Stimulated activated CD8-positive, alpha-beta memory T cell treated with anti-CD3 and anti-CD28 coated beads, Interleukin-15, amount 100 ng/mL, for 24 hours (primary cell): ENCODE measurements around the gene FILIP1L.

ENCODE experiments used
- DNase-seq: peaks from one replicate; pipeline ENCODE4 v3.0.0-alpha.2; 2020; ENCODE audit warnings: low read depth

The FILIP1L gene

DNA sequence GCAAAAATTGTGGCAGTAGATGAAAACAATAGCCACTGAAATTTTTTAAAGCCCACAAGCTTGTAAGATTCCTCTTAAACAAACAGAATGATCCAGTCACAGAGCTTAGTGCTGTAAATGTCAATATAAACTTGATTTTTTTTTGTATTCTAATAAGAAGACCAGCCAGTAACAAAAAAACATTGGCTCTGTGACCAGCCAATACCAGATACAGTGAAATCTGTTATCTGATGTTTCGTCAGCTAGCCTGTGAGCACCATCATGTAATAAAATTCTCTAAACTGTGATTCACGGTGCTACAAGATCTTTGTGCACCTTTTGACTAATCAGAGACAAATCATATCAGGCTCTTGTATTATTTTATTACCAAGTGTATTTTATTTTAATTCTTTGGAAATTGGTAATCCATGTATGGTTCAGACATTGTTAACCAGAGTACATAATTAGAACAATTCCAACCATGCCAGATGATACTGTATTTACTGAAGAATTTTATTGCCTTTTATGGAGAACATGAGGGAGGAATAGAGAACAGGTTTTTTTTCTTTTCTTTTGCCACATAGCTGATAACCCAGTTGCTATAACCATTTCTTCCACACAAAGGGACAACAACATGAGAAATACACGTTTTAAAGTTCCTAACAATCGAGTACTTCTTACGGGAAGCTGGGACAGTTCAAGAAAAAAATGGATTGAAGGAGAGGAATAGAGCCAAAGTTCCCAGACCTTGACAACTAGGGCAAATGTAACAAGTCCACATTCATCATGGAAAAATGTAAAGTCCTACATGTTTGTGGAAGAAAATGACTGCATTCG, 71.9 kb downstream of the FILIP1L start:
- DNase-seq = no peak

DNA sequence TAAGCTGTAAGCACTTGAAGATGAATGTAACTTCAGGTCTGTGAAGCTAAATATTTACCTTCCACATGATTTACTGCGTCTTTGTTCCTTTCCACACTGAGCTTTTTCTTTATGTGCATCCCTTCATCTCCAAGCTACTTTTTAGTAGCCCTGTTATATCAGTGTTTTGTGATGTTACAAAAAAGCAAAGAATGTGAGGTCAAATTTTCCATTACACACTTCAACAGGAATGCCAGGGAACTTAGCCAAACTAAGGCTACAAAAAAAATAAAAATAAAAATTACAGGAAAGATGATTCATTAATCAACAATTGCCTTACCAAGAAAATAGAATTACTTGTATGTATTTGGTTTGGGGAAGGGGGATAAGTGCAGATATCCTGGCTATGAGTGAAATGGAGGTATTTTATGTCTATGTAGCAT, 73.0 kb downstream of the FILIP1L start:
- no peak for DNase-seq

DNA sequence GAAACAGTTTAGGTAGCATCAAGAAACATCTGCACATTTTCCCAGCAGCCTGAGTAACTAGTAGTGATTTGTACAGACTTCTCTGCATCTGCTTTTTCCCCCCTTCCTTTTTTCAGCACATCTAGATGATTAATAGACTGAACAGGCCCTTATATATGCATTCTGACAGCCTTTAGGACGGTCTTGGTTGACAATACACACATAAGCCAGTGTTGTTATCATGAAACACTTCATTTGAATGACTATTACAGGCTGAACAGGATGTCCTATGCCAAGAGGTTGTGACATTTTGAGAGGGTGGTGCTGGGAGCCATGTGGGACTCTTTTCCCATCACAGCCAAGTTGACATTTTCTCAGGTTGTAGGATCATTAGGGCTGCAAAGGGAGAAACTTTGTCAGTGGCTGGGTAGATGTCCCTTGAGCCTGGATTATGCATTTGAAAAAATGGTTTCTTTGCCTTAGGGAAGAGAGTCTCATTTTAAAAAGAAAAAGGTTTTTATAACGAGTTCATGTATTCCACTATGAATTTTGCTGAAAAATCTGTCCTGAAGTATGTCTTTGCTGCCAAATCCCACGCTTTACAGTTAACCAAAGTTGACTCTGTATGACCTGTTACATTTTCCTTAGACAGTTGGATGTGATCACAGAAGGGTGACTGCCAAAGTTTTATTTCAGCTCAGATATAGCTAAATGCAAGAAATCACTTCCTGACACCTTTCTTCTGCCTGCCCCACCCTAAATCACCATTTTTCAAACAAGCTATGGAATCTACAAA, 73.7 kb downstream of the FILIP1L start:
- DNase-seq = no peak

DNA sequence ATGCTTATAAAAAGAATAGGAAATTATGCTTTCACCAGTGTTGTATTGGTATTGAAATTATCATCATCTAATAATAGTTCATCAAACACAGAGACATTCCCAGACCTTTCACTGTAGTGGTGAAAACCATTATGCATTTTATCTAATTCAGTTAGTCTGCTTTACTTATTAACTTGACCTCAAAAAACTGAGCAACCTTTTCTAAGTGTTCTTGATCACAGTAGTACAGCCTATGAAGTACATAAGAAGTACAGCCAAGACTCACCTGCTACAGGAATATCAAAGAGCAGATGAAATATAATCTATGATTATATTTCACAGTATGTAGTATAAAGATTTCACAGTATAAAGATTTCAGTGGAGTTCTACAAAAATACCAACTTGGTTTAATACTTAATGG, 75.2 kb downstream of the FILIP1L start:
- no peak for DNase-seq

DNA sequence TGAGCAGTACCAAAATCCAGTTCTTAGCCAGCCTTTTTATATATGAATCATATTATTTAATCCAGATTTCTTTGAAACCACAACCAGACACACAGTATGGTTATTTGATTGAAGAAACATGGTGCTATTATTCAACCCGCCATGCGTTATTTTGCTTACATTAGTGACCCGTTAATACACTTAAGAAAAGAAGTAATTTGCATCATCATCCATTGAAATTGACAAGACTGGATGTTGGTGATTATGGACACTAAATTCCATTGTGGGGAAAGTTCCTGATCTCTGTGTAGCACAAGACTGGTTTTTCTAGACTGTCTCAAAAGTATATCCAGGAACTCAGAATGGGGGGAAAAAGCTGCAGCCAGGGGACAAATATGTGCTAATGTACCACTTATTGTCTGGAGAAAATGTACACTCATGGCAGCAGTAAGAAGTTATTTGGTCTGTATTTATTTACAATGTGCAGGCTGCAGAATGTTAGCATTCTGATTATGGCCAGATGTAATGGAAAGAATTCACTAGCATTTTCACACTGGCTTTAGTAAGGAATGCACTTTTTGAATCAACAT, 80.3 kb downstream of the FILIP1L start:
- DNase-seq = no peak

DNA sequence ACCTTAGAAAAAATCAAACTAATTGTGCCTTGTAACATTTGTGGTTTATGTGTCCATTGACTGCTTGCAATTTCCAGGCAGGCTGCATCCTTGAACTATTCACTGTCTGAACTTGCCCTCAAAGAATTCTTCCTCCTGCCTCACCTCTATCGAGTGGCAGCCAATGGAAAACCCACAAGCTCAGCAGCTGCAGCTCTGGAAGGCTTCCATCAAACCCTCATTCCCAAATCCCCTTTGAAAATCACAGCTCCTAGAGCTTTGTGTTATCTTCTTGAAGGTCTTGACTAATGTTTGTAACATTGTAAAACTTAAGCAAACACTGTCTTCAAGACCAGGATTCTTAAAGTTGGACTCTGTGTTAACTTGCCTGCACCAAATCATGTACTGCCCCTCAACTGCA, 81.1 kb downstream of the FILIP1L start:
- DNase-seq = no peak

DNA sequence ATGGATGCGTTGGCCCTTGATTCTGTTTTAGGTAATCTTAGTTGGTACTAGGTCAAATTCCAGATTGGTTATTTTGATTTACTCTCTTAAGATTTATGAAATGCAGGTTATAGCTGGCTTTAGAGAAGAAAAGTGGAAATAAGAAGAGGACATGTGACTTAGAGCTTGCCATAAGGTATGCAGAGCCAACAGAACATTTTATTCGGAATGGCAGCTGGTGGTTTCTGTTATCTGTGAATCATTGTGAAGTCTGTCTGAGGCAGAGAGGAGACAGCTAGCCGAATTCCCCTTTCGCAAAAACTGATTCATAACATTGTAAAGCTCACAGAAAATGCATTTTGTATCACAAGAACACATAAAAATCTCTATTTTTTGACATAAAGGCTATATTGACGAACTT, 82.1 kb downstream of the FILIP1L start:
- DNase-seq = no peak

DNA sequence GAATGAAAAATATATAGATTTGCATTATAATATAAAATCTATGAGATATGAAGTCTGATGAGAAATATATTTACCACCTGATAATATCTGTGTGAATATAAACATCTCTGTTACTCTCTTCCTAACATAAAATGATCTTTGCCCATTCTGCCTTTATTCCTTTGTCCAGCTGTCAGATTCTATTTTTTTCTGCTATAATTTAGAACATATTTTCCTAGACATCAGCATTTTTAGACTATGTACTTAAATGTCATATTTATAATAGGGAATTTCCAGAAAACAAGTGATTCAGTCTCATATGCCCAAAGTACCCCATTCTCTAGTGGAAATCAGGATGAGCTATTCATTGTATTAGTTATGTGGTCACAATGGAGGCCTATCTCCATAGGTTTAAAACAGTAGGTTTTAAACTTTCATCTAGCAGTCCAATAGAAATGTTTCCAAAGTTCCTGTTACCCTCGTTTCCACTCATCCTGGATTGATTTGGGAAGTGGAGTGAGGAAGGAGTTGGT, 83.3 kb downstream of the FILIP1L start:
- DNase-seq = no peak

DNA sequence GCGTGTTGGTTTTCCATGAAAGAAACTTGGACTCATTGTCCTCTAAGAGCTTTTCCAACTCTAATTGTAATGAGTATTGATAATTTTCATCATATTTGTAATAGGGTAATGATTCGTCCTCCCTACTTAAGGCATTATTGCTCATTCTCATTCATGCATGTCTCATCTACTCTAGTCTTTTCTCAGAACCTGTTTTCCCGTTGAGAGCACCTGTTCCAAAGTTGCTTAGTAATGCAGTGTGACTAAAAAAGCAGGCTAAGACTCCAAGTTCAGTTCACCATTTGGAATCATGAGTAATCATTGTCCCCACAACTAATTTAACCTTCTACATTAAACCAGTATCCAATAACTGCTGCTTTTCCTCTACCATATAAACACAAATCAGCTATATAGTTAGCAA, 84.0 kb downstream of the FILIP1L start:
- no peak for DNase-seq

DNA sequence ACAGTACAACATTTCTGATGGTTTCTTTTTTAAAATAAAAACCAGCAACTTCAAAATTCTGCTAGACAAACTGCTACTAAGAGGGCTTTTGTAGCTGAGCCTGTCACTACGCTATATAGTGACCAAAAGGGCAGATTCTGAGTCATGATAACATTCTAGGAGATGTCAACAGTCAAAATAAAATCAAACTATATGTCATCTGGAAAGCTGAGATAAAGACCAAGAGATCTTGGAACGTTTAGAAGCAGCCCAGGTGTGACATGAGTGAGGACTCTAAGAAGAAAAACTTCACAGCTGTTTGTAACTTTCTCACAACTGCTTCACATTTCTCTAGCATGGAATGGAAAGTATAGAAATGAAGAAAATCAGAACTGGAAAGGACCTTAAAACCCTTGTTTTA, 84.6 kb downstream of the FILIP1L start:
- DNase-seq = no peak

DNA sequence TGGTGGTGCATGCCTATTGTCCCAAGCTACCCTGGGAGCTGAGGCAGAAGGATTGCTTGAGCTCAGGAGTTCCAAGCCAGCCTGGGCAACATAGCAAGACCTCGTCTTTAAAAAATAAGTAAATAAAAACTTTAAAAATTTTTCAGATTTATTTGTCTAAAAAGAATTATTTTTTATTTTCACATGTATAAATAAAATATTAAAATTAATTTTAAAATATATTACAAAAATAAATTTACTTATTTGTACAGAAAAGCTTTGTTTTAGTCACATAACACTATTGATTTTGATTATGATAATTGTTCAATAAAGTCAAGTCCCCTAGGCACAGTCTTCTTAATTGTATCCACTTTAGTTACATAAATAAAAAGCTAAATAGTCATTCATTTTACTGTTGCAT, 85.2 kb downstream of the FILIP1L start:
- DNase-seq = no peak

DNA sequence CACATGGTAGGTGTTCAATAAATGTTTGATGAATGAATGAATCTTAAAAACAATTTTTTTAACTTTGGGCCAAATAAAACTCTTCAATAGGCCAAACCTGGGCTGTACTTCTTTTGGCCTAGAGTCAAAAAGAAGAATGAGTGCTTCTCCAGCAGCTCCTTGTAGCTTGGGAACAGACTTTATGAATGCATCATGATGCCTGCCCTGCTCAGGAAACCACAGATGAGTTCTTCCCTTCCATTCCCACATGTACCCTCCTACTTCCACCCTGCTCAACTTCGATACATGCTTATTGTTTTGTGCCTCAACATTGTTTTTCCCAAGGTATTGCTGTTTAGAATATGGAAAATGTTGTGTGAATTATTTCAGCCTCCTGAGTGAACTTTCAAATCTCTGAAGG, 87.0 kb downstream of the FILIP1L start:
- DNase-seq = no peak

DNA sequence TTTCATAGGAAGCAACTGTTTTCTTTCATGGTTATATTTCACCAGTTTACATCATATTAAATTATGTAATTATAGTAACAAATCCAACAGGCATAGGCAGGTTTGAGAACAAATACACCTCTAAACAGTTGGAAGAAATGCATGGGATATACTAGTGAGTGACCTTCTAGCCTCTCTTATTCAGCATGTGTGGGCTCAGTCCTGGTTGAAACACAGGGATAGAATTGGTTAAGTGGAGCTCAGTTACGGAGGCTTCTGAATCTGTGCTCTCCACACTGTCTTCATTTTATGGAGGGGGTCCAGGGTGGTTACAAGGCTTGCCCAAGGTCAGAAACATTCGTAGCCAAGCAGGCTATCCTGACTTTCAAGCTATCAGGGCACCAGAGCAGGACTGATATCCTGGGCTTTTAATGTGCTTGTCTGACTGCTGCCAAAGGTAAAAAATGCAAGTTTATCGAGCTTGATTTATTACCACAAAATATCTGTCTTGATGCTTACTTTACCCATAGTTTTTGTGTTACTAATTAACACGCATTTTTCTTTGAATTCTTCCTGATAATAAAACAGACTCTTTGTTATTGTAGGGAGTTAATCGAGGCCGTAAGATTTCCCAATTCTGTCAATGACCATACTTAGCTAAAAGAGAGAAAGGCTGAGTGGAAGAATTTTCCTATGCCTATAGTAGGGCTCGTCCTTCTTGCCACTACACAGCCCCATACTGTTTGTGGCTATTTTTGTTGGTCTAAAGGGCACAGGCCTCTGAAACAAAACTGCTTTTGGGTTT, 89.6 kb downstream of the FILIP1L start:
- no peak for DNase-seq

DNA sequence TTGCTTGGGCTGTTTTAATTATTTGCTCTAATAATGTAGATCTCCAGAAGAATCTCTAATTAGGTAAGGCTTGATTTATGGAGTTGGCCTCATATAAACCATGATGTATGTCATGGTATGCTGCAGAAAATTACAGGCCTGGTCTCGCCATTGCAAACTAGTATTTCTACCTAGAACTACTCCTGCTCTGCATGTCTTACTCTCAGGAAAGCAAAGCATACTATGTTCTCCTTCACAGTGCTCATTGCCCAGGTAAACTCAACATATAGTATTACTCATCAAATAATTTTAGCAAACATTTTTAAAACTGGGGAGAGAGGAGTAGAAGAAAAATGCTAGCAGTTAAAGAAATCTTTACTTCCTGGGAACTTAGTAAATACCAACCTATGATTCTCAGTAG, 90.7 kb downstream of the FILIP1L start:
- no peak for DNase-seq

DNA sequence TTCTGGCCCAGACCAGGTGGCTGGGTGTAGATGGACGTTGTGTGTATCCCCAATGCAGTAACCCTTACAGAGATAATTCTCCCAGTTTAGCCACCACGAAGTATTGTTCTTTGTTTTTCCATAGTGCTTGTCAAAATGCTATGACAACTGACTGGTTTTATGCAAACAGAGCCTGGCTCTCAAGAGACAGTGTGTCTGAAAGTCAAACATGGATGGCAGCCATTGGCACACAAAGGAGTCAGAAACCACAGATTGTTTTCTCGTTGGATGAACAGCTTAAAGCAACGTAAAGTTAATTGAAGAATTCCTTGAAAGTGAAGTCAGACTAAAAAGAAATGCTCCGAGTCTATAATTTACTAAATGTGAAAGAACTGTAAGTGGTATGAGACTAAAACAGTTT, 91.2 kb downstream of the FILIP1L start:
- DNase-seq = no peak

DNA sequence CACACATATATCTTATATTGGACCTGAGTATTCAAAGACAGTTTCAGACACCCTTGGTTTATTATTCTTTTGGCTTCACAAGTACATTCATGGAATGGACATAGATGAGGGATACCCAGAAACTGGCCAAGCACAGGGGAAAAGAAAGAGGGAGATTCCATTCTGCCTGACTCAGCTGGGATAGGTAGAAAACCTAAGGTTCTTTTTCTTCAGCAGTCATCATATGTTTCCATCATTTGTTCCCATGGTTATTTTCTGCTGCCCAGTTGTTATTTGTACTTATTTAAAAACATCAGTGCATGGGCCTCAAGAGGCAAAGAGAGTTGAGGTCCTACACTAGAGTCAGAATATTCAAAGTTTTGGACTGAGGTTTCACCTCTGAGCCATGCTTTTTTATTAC, 91.8 kb downstream of the FILIP1L start:
- DNase-seq = no peak

DNA sequence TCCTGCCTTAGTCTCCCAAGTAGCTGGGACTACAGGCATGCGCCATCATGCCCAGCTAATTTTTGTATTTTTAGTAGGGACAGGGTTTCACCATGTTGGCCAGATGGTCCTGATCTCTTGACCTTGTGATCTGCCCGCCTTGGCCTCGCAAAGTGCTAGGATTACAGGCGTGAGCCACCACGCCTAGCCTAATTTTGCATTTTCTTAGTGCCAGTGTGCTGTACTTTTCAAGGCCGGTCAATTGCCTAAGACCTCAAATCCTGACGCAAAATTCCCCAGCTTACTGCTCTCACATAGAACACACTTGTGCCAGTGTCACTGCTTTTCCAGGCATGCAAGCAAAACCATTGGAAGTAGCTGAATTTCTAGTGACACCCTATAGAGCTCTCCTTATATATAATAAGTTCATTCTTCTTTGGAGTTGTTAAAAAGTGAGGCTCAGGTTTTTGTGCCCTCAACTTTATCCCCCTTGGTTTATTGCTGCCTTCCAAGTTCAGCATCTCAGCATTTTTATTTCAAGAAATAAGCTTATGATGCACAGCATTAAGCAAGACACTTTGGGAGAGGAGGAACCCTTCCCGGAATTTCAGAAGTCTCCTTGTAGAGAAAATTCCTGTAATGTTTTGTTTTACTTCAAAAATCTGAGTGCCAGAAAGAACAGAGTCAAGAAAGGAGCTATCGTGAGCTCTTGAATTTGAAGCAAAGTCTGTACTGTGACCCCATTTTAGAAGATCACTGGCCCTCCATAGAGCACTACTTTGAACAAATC, 93.2 kb downstream of the FILIP1L start:
- no peak for DNase-seq

DNA sequence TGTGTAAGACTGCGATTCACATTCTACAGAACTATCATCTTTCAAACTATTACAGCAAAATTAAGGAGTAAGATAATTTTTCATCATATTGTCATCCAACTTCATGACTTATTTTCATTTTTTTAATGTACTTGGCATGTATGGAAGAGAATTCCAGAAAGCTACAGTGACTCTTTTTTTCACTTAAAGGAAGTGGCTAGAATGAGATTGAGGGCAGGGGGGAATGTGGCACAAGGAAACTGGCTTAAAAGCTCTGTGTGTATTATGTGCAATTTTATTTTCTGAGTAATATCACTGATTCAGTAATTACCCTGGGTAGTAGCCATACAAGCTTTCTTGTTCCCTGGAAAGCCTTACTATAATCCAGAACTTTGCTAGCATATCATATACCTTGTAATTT, 94.6 kb downstream of the FILIP1L start:
- no peak for DNase-seq

DNA sequence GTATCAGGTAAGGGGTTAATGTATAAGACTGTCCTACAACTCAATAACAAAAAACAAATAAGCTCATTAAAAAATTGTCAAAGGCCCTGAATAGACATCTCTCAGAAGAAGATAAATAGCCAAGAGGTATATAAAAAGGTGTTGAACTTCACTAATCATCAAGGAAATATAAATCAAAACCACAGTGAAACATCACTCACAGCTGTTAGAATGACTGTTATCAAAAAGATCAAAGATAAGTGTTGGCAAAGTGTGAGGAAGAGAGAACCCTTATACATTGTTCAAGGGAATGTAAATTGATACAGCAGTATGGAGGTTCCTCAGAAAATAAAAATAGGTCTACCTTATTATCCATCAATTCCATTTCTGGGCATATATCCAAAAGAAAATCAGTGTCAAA, 95.5 kb downstream of the FILIP1L start:
- no peak for DNase-seq

DNA sequence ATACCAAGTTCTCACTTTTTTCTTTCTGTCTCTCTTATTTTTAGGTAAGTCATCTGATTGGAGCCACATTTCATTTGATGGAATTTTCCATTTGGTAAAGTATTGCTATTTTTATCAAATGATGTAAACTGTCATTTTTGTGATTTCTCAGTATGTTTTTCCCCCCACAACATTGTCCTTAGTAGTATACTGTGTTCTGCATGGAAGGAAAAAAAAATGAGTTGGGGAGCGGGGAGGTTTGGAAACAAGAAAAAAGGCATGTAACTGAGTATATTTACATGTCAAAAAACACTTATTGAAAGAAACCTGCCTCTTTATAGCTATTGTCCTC, 104.2 kb downstream of the FILIP1L start:
- no peak for DNase-seq

DNA sequence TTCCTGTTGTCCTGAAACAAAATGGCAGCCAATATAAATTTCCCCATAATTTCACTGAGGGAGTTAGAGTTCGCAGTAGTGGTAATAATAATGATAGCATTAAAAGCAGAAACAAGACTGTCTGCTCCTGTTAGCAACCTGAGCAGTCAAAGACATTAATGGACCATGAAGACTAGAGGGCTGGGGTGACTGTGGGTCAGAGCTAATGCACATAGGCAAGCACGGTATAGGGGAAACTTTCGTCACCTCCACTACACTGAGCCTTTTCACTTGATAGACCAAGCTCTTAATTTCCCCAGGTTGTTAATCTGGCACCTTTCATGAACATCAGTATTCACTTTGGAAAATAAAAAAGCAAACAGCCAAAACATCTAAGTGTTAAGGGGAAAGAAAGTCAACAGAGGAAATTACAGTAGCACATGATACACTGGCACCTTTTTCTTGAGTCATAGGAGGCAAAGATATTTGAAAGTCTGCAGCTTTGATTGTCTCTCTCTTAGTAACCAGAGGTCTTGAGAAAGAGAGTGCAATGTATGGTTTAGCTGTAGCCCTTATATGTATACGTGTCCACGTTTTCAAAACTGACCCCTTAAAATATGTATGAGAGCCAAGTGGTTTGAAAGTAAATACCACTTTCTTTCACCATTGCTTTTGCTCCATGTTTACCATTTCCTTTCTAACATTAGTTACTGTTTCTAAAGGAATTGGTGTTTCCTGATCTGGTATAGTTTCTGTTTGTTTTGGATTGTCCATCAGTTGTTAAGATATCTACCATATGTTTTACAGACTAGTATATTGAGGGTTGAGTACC, 104.8 kb downstream of the FILIP1L start:
- no peak for DNase-seq
